HL-60 (cell line): ENCODE data around the gene NEDD4L.

ENCODE experiments used
- CTCF ChIP-seq: IDR thresholded peaks from one replicate; pipeline ENCODE4 v1.5.1; 2011; ENCODE audit warnings: low read length, control low read depth, inconsistent platforms; ENCODE audit not compliant: insufficient read depth
- GABPA ChIP-seq: IDR thresholded peaks from 2 replicates; pipeline ENCODE4 v1.6.1; 2012; ENCODE audit warnings: low read depth

- TF ChIP-seq CTCF (no peak), GABPA (no peak)
Measured at GRCh38 chr18:58309610-58310239, 265.7 kb downstream of the NEDD4L start.
